Right renal pelvis (tissue), 4 donors: ENCODE measurements around the gene JUP. TPM values are rescaled to one million over a fixed set of nuclear protein-coding genes. Genes with fewer than 3 reads are reported as not detected.
"Not testable (repeated sequence)": the region's sequence is repeated elsewhere in the genome, so short reads cannot be mapped to it uniquely, and the experiment has no call there.

Source experiments
- DNase-seq, 4 donors: peaks; one replicate each; pipeline ENCODE4 v3.0.0-alpha.2; 2013; ENCODE audit warnings: low read depth in 4 of 4, low spot score in 3 of 4, missing footprints in 1 of 4
- polyA plus RNA-seq, 4 donors: library from polyadenylated mRNA; unstranded; fragments of 120-200 nt; gene quantifications; one replicate each; pipeline ENCODE4 v1.2.1, GENCODE V29; 2013; ENCODE audit not compliant: insufficient read length in 4 of 4

JUP gene
- polyA plus RNA-seq, 4 donors: 200 to 246 (median 211) TPM

DNA sequence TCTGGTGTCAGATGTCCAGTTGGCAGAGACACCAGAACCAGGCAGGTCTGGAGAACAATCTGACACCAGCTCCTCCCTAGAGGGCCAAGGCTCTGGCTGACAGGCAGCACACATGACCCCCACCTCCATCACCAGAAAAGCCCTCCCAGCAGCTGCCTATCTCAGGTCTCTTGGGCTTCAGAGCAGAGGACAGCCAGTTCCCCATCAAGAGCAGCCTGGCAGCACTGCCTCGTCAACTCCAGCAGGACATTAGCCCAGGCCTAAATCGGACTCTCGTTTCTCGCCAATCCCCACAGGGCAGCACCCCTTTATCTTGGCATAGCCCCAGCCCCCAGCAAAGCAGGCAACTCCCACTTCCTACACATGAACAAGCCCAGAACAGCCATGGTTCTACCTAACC is 4.4 kb downstream of the JUP start:
- DNase-seq: no peak

DNA sequence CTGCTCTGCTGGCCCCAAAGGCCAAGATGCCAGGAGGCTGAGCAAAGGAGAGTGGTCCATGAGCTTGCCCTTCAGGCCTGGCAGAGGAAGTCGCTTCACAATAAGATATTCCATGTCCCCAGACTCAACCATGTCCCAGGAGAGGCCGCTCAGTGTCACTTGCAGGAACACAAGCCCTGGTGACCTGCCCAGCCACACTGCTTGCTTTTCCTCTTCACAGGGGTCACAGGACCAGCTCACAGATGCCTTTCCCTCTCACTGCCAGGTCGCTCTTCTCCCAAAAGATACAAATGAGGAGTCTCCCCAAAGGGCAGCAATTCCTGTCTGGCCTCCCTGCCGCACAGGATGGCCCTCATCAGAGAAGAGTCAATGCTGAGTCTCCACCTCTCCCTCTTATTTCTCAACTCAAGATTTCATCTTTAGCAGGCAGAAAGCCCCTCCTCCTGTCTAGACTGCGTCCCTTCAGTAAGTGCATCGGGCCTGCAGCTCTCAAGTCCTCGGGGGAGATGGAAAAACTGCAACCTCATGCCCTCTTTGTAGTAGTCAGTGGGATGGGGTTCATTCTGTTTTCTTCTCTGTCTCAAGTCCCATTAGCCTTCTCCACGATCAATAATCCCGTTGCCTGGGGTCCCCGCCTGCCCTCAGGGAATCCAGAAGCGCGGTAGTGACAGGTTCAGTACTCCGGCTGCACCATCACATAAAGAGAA is 5.0 kb downstream of the JUP start:
- no peak for DNase-seq

DNA sequence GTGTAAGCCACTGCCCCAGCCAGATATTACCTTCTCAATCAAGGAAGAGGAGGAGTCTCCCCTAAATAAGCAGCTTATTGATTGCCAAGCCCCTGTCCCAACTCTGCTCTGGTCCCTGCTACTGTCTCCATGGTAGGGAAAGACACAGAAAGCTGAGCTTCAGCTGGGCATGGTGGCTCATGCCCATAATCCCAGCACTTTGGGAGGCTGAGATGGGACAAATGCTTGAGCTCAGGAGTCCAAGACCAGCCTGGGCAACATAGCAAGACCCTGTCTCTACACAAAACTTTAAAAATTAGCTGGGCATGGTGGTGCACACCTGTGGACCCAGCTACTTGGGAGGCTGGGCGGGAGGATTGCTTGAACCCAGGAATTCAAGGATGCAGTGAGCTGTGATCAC is 6.6 kb downstream of the JUP start:
- DNase-seq: no peak

DNA sequence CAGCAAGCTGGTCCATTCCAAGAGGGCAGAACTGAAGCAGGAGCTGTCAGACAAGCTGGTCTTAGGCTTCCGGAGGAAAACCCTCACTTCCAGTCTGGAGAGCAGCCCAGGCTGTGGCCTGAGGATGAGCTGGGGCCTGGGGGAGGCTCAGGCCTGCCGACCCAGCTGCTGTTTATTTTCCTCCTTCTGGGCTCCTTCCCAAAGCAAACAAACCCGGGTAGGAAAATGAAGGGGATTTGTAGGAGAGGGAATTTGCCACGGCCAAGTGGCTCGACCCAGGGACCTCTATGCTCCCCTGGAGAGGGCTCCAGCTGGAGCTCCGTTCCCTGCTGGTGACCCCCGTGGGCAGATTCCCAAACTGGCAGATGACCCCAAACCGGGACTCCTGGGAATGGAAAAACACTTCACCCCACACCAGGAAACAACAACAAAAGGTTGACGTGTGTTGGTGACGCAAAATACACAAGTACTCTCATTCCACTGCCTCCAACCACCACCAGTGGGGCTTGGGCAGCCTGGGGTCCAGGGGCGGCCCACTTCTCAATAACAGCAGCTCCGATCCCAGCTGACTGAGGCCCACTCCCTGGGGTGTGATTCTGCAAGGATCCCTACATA is 8.8 kb downstream of the JUP start:
- DNase-seq: peak in 1 of 4 donors; percentile 72

DNA sequence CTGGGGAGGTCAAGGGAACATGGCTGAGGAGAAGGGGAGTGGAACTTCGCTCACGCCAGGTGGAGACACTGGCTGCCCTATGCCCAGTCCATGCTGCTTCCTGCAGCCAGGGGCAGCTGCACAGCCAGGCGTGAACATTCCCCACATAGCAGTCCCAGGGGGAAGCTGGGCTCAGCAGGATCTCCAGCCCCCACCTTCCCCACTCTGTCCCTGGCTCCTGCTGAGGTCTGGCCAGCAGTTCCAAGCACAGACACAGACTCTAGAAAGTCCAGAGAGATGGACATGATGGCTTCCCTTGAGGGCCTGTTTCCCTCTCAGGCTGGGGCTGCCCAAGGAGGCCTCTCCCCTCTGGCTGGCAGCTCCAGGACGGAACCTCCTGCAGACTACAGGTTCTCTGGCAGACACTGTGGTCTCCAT is 9.3 kb downstream of the JUP start:
- peak in 1 of 4 donors; percentile 65 for DNase-seq

DNA sequence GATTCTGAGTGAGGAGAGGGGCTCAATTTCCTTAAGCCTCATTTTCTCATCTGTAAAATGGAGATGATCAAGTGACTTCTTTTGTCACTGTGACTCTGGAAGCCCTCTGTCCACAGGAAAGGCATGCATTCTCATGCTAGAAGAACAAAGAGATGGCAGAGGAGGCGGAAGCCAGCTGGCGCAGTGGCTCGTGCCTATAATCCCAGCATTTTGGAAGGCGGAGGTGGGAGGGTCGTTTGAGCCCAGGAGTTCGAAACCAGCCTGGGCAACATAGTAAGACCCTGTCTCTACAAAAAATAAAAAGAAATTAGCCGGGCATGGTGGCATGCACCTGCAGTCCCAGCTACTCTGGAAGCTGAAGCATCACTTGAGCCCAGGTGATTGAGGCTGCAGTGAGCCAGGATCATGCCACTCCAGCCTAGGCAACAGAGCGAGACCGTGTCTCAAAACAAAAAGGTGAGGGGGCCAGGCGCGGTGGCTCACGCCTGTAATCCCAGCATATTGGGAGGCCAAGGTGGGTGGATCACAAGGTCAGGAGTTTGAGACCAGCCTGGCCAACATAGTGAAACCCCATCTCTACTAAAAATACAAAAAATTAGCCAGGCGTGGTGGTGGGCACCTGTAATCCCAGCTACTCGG is 10.1 kb downstream of the JUP start:
- not testable (repeated sequence) for DNase-seq

DNA sequence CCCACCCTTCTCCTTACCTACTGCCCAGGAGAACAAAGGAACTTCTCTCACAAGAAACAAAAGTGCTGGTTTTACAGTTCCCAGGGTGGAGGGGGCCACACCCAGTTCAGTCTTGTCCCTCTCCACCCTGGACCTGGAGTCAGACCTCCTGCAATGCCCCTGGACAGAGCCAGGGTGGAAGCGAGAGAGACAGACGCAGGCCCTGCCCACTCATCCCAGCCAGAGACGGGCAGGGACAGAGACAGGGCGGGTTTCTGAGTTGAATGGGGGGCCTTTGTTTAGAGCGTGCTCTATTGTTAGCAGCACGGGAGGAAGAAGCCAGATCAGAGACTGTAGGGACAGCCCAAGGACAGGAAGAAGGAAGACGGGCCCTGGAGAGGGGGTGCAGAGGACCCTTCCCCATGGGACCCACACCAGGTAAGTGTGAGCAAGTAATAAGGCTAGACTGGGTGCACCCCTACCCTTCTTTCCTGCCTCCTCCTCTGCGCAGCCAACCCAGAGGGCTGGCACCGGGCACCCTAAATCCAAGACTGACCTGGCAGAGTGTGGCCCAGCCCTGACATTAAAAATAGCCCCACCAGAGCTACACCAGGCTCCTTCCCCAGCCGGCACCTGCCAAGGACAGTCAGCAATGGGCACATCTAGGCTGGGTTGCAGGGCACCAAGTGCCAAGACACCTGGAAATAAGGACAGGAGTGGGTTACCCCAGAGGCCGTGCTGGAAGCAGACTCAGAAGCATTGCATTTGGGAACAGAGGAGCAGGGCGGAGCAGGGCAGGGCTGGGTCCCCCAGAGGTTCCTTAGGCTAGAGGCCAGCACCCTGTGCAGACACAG is 10.9 kb downstream of the JUP start:
- DNase-seq: no peak

DNA sequence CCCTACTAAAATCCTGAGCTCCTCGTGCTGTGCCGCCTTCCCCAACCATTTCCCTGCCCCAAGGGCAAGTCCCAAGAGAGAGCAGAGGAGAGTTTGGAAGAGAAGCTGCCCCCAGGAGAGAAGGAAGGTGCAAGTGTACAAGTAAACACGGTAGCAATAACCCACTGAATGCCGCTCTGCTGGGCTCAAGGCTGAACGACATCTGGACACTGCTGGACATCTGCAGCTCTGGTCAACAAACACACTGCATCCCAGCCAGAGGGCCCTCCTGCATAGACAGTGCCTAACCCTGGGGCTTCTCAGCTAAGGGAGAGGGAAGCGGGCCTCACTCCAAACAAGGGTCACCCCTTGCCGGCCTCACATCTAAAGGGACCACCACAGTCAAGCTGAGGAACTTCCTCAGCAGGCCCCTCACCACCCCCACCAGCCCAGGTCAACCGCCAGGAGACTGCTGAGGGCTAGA is 12.7 kb downstream of the JUP start:
- no peak for DNase-seq

DNA sequence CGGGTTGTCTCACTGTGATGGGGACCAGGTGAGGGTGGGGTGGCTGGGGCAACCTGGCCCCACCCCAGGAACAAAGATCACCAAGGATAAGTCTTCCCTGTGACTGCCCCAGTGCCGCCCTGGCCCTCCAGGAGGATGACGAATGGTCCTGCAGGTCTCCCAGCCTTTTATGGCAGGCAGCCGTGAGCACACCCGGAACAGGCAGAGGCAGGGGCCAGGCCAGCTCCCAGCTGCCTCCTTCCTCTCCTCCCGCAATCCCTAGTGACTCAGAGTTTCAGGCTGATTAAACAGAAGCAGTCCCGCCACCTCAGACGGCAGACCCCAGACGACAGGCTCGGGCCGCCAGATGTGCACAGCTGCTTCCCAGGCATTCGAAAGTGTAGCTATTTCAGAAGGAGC is 13.3 kb downstream of the JUP start:
- DNase-seq: peak in 2 of 4 donors; percentile 54 to 62

DNA sequence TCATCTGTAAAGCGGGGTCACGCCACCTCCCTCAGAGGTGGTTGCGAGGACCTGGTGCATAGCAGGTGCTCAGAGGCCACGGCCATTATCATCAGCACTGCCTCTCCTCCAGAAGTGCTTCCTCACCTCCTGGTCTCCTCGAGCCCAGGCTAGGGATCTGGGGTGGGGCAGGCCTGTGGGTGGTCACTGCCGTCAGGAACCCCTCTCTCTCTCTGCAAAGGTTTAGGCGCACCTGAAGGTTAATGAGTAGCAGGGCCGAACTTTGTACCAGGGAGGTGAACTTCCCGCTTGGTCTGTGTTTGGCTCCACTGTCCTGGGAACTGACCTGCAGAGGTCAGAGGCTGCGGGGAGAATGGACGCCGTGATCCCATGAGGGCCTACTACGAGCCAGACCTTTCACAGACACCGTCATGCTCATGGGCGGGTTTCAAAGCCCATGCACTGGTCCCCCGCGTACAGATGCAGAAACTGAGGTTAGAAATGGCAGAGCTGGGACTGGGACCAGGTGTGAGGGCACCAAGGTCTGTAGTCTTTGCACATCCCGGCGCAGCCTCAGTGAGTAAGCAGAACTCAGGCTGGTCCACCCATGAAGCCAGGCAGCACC is 13.8 kb downstream of the JUP start:
- no peak for DNase-seq

DNA sequence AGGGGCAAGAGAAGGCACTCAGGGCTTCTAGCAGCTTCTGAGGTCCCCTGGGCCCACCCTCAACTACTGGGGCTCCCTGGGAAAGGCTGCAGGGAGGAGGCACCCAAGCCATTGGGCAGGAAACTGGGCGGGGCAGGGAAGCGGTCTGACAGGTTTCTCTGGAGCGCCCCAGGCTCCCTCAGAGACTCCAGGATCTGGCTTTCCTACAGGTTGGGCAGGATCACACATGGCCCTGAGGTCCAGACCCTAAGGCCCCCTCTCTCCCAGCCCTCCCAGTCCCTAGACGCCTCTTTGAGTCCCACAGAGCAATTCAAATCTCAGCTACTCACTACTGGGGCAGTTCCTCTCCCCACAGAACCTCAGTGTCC is 14.3 kb downstream of the JUP start:
- no peak for DNase-seq

DNA sequence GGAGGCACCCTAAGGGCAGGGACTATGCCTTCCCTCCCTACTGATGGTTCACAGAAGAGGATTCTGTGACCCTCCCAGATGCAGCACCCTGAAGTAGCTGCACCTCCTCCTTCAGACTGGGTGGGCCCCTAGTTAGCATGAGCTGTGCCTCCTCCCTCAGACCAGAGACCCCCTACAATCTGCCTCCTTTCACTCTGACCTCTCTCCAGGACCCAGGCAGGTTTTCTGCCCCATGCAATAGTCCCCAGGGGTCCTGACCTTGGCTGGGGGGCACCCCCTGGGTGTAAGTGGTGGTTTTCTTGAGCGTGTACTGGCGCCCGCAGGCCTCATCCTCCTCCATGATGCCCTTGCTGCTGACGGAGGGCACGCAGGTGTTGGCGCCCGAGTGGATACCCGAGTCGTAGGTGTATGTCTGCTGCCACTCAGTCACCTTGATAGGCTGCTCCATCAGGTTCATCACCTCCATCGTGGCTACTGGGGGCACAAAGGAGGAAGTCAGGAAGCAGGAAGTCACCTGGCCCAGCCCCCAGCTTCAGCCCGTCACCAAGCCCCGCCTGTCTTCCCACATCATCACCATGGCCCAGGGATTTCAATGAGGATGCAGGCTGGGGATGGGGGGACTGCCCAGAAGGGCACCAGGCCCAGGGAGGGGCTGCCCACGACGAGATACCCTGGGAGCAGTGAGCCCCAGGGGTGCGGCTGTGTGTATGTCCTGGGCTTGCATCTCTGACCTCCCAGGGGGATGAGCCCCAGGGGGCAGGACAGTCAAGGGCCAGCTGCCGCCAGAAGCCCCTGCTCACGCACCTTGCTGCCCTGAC is 14.9 kb downstream of the JUP start:
- no peak for DNase-seq

DNA sequence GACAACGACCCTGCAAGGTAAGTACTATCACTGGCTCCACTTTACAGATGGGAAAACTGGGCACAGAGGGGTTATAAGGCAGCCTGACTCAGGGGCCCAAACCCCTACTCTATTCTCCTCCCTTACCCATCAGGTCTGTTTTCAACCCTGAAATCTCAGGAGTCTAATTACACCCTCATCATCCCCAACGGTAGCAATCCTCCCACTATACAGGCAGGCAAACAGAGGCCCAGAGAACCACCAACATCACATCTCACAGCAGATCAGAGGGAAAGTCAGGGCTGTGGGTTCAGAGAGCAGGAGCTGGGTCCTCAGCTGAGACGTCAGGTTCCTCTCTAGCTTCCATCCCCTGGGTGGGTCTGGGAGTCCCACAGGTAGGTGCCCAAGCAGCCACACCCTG is 16.5 kb downstream of the JUP start:
- no peak for DNase-seq

DNA sequence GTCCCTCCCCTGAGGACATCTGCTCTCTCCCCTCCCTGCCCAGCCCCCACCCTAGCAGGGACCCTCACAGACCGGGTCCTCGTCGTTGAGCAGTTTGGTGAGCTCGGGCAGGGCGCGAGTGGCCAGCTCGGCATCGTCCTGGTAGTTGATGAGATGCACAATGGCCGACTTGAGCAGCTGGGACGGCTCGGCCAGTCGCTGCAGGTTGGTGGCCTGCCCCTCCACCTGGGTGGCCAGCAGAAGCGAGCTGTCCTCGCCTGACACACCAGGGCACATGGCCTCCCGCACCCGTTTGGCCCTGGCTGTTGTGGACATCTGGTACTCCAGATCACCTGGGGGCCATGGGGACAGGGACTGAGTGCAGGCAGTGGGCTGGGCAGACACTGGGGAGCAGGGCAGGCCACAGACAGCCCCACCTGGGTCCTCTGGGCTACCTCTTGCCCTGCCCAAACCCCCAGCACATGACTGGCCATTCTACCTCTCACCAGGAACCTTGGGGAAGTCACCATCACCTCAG is 17.1 kb downstream of the JUP start:
- no peak for DNase-seq

DNA sequence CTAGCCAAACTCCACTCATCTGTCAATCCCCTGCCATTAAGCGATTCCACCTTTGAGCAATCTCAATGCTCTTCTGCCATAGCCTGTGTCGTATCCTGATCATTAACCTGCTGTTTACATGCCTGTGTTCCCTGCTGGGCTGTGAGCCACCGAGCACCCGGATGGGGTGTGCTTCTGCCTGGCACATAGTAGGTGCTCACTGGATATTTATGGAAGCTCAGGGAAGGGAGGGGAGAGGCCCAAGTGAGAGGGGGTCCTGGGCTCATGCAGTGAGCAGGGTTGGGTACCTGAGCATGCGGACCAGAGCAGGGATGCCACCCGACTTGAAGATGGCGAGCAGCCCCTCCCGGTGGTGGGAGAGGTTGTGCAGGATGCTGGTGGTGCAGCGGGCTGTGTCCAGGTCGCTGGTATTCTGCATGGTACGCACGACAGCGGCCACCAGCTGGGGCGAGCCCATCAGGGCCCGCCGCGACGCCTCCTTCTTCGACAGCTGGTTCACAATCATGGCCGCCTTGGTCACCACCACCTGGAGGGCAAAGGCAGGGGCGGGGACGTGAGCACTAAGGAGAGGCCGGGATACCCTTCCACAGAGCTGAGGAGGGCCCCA is 17.7 kb downstream of the JUP start:
- no peak for DNase-seq

DNA sequence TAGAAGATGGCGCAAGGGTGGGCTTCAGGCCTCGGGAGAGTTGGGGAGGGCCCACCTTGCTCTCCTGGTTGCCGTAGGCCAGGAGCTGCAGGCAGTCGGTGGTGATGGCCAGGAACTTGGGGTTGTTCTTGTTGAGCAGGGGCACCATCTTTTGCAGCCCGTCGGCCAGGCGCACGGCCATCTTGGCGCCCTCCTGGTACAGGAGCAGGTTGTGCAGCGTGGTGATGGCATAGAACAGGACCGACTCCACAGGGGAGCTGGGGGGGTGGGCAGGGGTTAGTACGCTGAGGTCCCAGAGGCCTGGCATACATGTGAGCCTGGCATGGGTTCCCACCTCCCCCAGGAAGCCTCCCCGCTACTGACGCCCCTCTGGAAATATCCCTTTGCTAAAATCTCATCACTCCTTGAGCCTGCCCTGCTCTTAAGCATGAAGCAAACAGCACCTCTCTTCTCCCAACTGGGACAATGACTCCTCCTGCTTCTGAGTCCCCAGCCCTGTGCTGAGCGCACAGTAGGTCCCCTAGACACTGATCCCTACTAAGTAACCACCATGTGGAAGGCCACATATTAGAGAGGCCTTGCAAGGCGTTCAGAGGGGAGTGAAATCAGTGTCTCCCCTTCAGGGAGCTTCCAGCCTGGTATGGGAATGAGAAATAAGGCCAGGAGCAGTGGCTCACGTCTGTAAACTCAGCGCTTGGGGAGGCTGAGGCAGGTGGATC is 19.0 kb downstream of the JUP start:
- no peak for DNase-seq

DNA sequence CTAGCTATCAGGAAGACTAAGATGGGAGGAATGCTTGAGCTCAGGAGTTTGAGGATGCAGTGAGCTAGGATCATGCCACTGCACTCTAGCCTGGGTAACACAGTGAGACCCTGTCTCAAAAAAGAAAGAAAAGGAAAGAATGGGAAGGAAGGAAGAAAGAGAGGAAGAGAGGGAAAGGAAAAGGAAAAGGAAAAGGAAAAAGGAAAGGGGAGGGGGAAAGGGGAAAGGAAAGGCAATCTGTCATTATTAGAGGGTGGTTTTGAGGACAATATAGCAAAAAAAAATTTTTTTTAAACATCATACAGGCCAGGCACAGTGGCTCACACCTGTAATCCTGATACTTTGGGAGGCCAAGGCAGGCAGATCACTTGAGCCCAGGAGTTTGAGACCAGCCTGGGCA is 20.4 kb downstream of the JUP start:
- DNase-seq: no peak

DNA sequence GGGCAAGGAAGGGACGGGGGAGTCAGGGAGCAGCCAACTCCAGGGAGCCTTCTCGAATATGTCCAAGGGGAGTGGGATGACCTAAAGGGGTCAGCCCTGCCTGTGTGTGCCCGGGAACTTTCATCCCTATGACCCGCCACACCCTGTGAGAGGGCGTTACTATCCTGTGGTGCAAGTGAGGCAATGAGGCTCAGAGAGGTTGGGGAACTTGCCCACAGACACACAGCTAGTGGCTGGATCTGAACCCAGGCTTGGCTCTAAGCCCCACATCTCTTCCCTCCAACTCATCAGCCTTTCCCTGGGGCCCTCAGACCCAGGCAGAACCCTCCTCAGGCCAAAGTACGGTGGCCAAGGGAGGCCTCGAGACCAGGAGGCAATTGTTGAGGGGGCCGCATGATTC is 23.2 kb downstream of the JUP start:
- DNase-seq: no peak

DNA sequence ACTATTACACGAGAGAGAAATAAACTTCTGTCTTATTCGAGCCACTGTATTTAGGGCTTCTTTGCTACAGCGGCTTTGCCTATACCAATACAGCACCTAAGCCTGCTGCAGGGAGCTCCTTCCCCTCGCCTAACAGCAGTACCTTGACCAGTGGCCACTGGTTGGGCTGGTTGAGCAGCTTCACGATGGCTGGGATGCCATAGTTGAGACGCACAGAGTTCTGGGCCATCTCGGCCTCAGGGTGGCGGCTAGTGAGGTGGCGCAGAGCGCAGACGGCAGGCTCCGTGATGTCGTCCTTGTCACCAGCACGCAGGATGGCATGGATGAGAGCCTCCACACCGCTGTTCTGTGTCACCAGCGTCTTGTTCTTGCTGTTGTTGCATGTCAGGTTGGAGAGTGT is 23.7 kb downstream of the JUP start:
- no peak for DNase-seq
